Activated B cell treated with CpG ODN at 0.5 μM for 24 hours (primary cell): Measurements from ENCODE around the gene KRT13. TPM values are rescaled to one million over a fixed set of nuclear protein-coding genes. Genes with fewer than 3 reads are reported as not detected.
A peak's percentile ranks its signal among the peaks of the same experiment; 100 is the strongest.

Experiments used
- ATAC-seq: fragments of 200-7000 bp; cut with Tn5 transposase; one replicate; pipeline ENCODE4 v1.10.0; 2021; ENCODE audit warnings: low read depth, mild to moderate bottlenecking, moderate library complexity
- CTCF ChIA-PET: fragments of 350-600 bp; sonication (Branson Sonifier 250); formaldehyde crosslinking; loops from one replicate; lab custom pipeline; 2021; ENCODE audit warnings: antibody characterized with exemption; lab: Charles Lee
- POLR2A ChIA-PET: fragments of 350-600 bp; sonication (Branson Sonifier 250); formaldehyde crosslinking; loops from one replicate; lab custom pipeline; 2021; ENCODE audit warnings: antibody characterized with exemption; lab: Charles Lee
- DNase-seq: peaks from one replicate; pipeline ENCODE4 v3.0.0; 2022
- H3K27ac Mint-ChIP-seq: one replicate; pipeline ENCODE4 v1.8.0; 2020; ENCODE audit warnings: mixed read lengths
- H3K27me3 Mint-ChIP-seq: one replicate; pipeline ENCODE4 v1.8.0; 2021; ENCODE audit warnings: mixed read lengths
- H3K36me3 Mint-ChIP-seq: one replicate; pipeline ENCODE4 v1.8.0; 2021; ENCODE audit warnings: low read depth, mixed read lengths
- H3K4me1 Mint-ChIP-seq: one replicate; pipeline ENCODE4 v1.8.0; 2021; ENCODE audit warnings: mixed read lengths
- H3K4me3 Mint-ChIP-seq: one replicate; pipeline ENCODE4 v1.8.0; 2020; ENCODE audit warnings: mild to moderate bottlenecking, mixed read lengths
- H3K9me3 Mint-ChIP-seq: one replicate; pipeline ENCODE4 v1.8.0; 2020; ENCODE audit warnings: mixed read lengths
- intact Hi-C: fragments of 100-400 bp; cut with micrococcal nuclease; formaldehyde crosslinking; loops from one replicate; pipeline ENCODE4 v1.15.1; 2024
- total RNA-seq: library from RNA; stranded (reverse); gene quantifications from 2 replicates; pipeline ENCODE4 v1.2.3, GENCODE V29; 2022
- TF ChIP-seq, protein P1 (sequence below): fragments of 200-600 bp; IDR thresholded peaks from one replicate; pipeline ENCODE4 v1.8.0; 2022; ENCODE audit warnings: antibody characterized with exemption, mild to moderate bottlenecking

Gene KRT13
- total RNA-seq, 1 donor from 2014 or later: not detected

DNA sequence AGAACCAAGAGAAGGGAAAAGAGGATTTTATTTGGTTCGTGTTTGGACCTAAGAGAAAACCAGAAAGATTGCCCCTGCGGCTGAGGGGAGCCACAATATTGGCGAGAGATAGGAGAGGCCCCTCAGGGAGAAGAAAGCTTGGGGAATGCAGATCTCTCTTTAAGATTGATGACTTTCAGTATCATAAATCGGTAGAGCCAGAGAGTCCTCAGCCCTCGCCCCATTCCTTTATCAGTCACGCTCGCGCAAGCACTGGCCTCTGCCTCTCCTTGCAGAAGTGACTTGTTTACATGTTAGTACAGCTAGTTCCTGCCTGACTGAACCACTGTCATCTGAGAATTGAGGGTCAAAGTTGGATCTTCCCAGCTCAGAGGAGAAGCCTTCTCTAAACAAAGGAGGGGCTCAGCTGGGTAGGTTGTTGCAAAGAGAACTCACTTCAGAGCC, 44.2 kb upstream of the KRT13 start:
- H3K4me3 Mint-ChIP-seq: no peak overlapping the region
- H3K9me3 Mint-ChIP-seq: peaks cover 7% of the 10 kb centered on the region
- H3K27me3 Mint-ChIP-seq: peaks cover 45% of the 10 kb centered on the region
- intact Hi-C loops: loop anchor here (1.0 to 5.0 kb wide), 5 partner anchors 99 to 932 kb away; no protein-coding TSS in a partner anchor
- POLR2A ChIA-PET: interaction anchor here (0.5 to 1.5 kb wide), 4 partner anchors 17 to 713 kb away, joined by 3 to 6 read pairs (median 5); no protein-coding TSS in a partner anchor
- H3K27ac Mint-ChIP-seq: no peak overlapping the region
- DNase-seq: no peak
- peaks cover 3% of the 10 kb centered on the region for H3K36me3 Mint-ChIP-seq
- ATAC-seq: no peak
- TF ChIP-seq, protein P1, sequence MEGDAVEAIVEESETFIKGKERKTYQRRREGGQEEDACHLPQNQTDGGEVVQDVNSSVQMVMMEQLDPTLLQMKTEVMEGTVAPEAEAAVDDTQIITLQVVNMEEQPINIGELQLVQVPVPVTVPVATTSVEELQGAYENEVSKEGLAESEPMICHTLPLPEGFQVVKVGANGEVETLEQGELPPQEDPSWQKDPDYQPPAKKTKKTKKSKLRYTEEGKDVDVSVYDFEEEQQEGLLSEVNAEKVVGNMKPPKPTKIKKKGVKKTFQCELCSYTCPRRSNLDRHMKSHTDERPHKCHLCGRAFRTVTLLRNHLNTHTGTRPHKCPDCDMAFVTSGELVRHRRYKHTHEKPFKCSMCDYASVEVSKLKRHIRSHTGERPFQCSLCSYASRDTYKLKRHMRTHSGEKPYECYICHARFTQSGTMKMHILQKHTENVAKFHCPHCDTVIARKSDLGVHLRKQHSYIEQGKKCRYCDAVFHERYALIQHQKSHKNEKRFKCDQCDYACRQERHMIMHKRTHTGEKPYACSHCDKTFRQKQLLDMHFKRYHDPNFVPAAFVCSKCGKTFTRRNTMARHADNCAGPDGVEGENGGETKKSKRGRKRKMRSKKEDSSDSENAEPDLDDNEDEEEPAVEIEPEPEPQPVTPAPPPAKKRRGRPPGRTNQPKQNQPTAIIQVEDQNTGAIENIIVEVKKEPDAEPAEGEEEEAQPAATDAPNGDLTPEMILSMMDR: no peak
- peaks cover 8% of the 10 kb centered on the region for H3K4me1 Mint-ChIP-seq
- CTCF ChIA-PET: interaction anchor here (0.8 to 5.2 kb wide), 26 partner anchors 8 to 934 kb away, joined by 3 to 52 read pairs (median 4); partner anchors contain the start of genes KRT15, KRT19 and KRT9

DNA sequence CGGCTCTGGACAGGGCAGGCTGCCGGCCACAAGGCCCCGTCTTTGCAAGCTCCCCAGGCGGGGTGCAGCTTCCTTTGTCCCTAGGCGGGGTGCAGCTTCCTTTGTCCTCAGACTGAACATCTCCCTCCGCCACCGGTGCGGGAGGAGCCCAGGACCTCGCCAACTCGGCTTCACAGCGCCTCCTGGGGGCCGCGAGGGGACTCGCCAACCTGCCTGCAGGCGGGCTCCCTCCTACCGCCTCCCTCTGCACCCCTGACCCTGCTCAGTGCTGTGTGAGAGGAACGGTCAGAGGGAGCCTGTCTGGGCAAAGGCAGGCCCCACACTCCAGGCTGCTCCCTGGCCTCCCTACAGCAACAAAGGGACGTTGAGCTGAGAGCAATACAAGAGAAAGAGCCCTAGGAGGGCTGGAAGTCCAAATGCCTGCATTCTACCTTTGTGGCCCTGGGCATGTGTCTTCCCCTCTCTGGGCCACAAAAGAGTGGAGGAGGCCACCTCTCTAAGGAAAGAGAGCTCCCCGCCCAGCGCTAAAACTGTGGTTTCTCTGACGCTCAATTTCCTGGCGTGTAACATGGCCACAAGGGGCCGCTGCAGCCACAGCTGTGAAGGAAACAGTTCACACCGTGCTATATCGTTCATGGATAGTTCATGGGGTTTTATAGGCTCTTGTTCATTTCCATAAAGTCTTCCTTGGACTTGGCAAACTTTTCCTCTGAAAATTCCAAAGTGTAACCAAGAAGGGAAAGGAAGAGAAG, 43.6 kb upstream of the KRT13 start:
- ATAC-seq: peak; percentile 87
- H3K4me1 Mint-ChIP-seq: peaks cover 8% of the 10 kb centered on the region
- H3K27me3 Mint-ChIP-seq: peaks cover 39% of the 10 kb centered on the region
- H3K27ac Mint-ChIP-seq: no peak overlapping the region
- ChIA-PET CTCF (interaction anchor here (0.6 to 5.2 kb wide), 29 partner anchors 10 to 1002 kb away, joined by 3 to 52 read pairs (median 4); partner anchors contain the start of genes KRT15, KRT19 and KRT9), POLR2A (interaction anchor here (0.7 to 1.5 kb wide), 3 partner anchors 16 to 114 kb away, joined by 3 to 6 read pairs (median 6); no protein-coding TSS in a partner anchor)
- intact Hi-C loops: loop anchor here (1.0 to 5.0 kb wide), 5 partner anchors 99 to 932 kb away; no protein-coding TSS in a partner anchor
- DNase-seq: peak; percentile 50
- TF ChIP-seq, protein P1: no peak
- H3K4me3 Mint-ChIP-seq: peak overlapping the region; percentile 44
- peaks cover 3% of the 10 kb centered on the region for H3K36me3 Mint-ChIP-seq
- H3K9me3 Mint-ChIP-seq: peaks cover 7% of the 10 kb centered on the region

DNA sequence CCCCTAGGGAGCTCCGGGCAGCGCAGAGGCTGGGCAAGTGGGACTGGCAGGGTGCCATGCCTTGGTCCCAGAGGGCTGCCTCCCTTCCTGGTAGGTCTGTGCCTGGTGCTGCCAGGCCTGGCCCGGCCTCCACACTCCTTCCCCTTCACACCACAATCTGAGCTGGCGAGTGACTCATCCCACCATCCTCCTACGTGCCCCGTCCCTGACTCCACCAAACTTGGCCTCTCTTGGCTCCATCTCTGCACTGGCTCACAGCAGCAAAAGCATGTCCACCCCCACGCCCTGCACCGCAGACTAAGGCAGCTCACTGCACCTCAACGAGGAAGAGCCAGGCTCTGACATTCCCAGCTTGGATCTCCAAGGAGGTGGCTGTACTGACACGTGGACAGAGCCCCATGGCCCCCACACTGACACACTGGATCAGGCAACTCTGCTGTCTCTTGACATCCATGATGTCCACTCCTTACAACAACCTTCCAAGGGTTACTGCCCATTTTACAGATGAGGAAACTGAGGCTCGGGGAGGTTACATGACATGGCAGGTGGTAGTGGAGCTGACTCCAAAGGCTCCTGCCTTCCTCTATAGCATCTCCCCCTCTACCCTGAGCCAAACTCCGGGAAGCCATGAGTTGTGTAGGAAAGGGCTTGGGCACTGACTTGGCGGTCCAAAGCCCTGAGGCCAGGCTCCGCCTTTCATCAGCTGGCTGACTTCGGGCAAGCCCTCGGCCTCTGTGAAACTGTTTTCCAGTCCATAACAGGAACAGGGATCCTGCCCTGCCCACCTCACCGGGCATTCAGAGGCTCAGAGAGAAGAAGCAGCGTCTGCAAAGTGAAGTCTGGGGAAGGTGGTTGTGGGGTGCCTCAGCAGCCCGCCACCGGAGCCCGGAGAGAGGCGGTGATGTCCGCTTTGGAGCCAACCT, 42.8 kb upstream of the KRT13 start:
- ATAC-seq (no peak), DNase-seq (no peak)
- TF ChIP-seq, protein P1: no peak
- ChIA-PET POLR2A (interaction anchor here (1.0 to 1.5 kb wide), 2 partner anchors 100 to 115 kb away, joined by 6 read pairs; no protein-coding TSS in a partner anchor), CTCF (interaction anchor here (0.9 to 5.2 kb wide), 16 partner anchors 11 to 1001 kb away, joined by 3 to 52 read pairs (median 8); partner anchors contain the start of gene KRT15)
- Mint-ChIP-seq H3K27ac (no peak overlapping the region), H3K27me3 (peaks cover 34% of the 10 kb centered on the region), H3K9me3 (peaks cover 7% of the 10 kb centered on the region), H3K4me1 (peaks cover 8% of the 10 kb centered on the region), H3K36me3 (peaks cover 3% of the 10 kb centered on the region), H3K4me3 (no peak overlapping the region)
- intact Hi-C loops: loop anchor here (2.0 to 5.0 kb wide), 2 partner anchors 691 to 931 kb away; no protein-coding TSS in a partner anchor

DNA sequence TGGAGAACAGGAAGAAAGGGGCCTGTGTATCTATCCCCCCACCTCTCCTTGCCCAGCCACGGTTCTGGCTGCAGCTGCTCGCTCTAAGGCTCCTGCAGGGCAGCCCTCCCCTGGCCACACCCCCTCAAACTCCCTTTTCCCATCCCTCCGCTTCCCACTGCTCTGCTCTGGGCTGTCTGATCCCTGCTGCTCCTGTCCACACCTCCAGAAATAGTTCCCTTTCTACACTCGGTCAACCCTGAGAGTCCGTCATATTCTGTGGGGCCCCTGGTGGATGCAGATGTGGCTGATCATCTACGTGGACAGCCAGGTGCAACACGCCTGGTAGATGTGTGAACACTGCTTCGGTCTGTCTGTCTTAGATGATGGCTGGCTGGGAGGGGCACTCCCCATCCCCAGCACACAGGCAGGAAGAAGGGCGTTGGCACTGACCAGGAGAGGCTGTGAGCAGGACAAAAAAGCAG, 42.0 kb upstream of the KRT13 start:
- POLR2A ChIA-PET: no interaction called here
- DNase-seq: no peak
- H3K27me3 Mint-ChIP-seq: peaks cover 28% of the 10 kb centered on the region
- CTCF ChIA-PET: interaction anchor here (1.3 to 5.2 kb wide), 3 partner anchors 101 to 690 kb away, joined by 3 to 52 read pairs (median 29); no protein-coding TSS in a partner anchor
- no peak overlapping the region for H3K27ac Mint-ChIP-seq
- no peak overlapping the region for H3K4me3 Mint-ChIP-seq
- H3K9me3 Mint-ChIP-seq: peaks cover 7% of the 10 kb centered on the region
- ATAC-seq: no peak
- TF ChIP-seq, protein P1: no peak
- peaks cover 8% of the 10 kb centered on the region for H3K4me1 Mint-ChIP-seq
- H3K36me3 Mint-ChIP-seq: peaks cover 3% of the 10 kb centered on the region
- intact Hi-C loops: loop anchor here (5.0 kb wide), 1 partner anchor 930 kb away; no protein-coding TSS in a partner anchor
